Calu3 (cell line): ENCODE results near the gene GPR31. TPM values are rescaled to one million over a fixed set of nuclear protein-coding genes. Genes with fewer than 3 reads are reported as not detected.
A peak's percentile ranks its signal among the peaks of the same experiment; 100 is the strongest.

Source experiments
- BruUV-seq: library from RNA; stranded (reverse); fragments of 400-500 nt; replicated peaks from 2 replicates; lab custom pipeline; 2021; lab: Mats Ljungman, UMichigan
- CTCF ChIA-PET: fragments of 300-600 bp; sonication (Branson Sonifier 250); formaldehyde crosslinking; loops from one replicate; lab custom pipeline; 2022; ENCODE audit warnings: antibody characterized with exemption; lab: Charles Lee
- DNase-seq: peaks from one replicate; pipeline ENCODE4 v3.0.0; 2022
- H3K27ac Mint-ChIP-seq: one replicate; pipeline ENCODE4 v1.8.0; 2022; ENCODE audit warnings: mixed read lengths; ENCODE audit not compliant: unreplicated experiment
- H3K27me3 Mint-ChIP-seq: one replicate; pipeline ENCODE4 v1.8.0; 2022; ENCODE audit warnings: mixed read lengths; ENCODE audit not compliant: unreplicated experiment
- H3K36me3 Mint-ChIP-seq: one replicate; pipeline ENCODE4 v1.8.0; 2022; ENCODE audit warnings: mild to moderate bottlenecking, moderate library complexity, mixed read lengths; ENCODE audit not compliant: insufficient read depth, unreplicated experiment
- H3K4me1 Mint-ChIP-seq: one replicate; pipeline ENCODE4 v1.8.0; 2022; ENCODE audit warnings: mild to moderate bottlenecking, low read depth, mixed read lengths; ENCODE audit not compliant: unreplicated experiment
- H3K4me3 Mint-ChIP-seq: one replicate; pipeline ENCODE4 v1.8.0; 2022; ENCODE audit warnings: mild to moderate bottlenecking, low read depth, moderate library complexity, mixed read lengths; ENCODE audit not compliant: unreplicated experiment
- H3K9me3 Mint-ChIP-seq: one replicate; pipeline ENCODE4 v1.8.0; 2022; ENCODE audit warnings: low read depth, mixed read lengths; ENCODE audit not compliant: unreplicated experiment
- CTCF ChIP-seq: fragments of 200-600 bp; IDR thresholded peaks from one replicate; pipeline ENCODE4 v1.8.0; 2022; ENCODE audit warnings: antibody characterized with exemption; ENCODE audit not compliant: unreplicated experiment
- intact Hi-C: fragments of 100-400 bp; cut with micrococcal nuclease; formaldehyde crosslinking; loops from one replicate; pipeline ENCODE4 v1.10.0; 2022; ENCODE audit not compliant: unreplicated experiment
- total RNA-seq: library from RNA; stranded (reverse); gene quantifications from 2 replicates; pipeline ENCODE4 v1.2.3, GENCODE V29; 2022

Gene GPR31
- total RNA-seq, 1 experiment from 2014 or later = not detected

GRCh38 chr6:167145461-167145860, 12.3 kb downstream of the GPR31 start:
- no peak for TF ChIP-seq CTCF
- no peak for DNase-seq
- Mint-ChIP-seq H3K27me3 (peaks cover 62% of the 10 kb centered on the region), H3K4me1 (peaks cover 4% of the 10 kb centered on the region), H3K9me3 (peaks cover 3% of the 10 kb centered on the region), H3K36me3 (no peaks in the 10 kb centered on the region), H3K4me3 (no peak overlapping the region), H3K27ac (no peak overlapping the region)
- intact Hi-C loops = no loop called here
- CTCF ChIA-PET = no interaction called here
- no TSS peak for BruUV-seq

- peaks cover 55% of the 10 kb centered on the region for H3K27me3 Mint-ChIP-seq
- intact Hi-C loops = loop anchor here (5.0 kb wide), 1 partner anchor 146 kb away; the partner anchor contains the start of gene CEP43
- CTCF ChIA-PET = no interaction called here
- H3K9me3 Mint-ChIP-seq = peaks cover 3% of the 10 kb centered on the region
- no TSS peak for BruUV-seq
- TF ChIP-seq CTCF = no peak
- H3K36me3 Mint-ChIP-seq = no peaks in the 10 kb centered on the region
- H3K4me1 Mint-ChIP-seq = peaks cover 8% of the 10 kb centered on the region
- no peak for DNase-seq
- H3K4me3 Mint-ChIP-seq = no peak overlapping the region
- no peak overlapping the region for H3K27ac Mint-ChIP-seq
Observed at GRCh38 chr6:167143041-167143440, 14.7 kb downstream of the GPR31 start.

GRCh38 chr6:167142433-167142761, 15.4 kb downstream of the GPR31 start:
- TF ChIP-seq CTCF = no peak
- Mint-ChIP-seq H3K9me3 (peaks cover 3% of the 10 kb centered on the region), H3K27me3 (peaks cover 61% of the 10 kb centered on the region), H3K36me3 (no peaks in the 10 kb centered on the region), H3K4me1 (peaks cover 8% of the 10 kb centered on the region), H3K4me3 (no peak overlapping the region), H3K27ac (no peak overlapping the region)
- CTCF ChIA-PET = interaction anchor here (0.7 to 1.5 kb wide), 5 partner anchors 14 to 367 kb away, joined by 3 to 12 read pairs (median 5); partner anchors contain the start of gene CEP43
- intact Hi-C loops = loop anchor here (1.0 to 5.0 kb wide), 2 partner anchors 145 to 356 kb away; partner anchors contain the start of gene CEP43
- DNase-seq = no peak
- no TSS peak for BruUV-seq

GRCh38 chr6:167141667-167142432, 15.9 kb downstream of the GPR31 start:
- H3K27ac Mint-ChIP-seq = no peak overlapping the region

More at GRCh38 chr6:167141667-167142432, 15.9 kb downstream of the GPR31 start:
- TF ChIP-seq CTCF = peak; percentile 51
- H3K4me1 Mint-ChIP-seq = peaks cover 8% of the 10 kb centered on the region
- H3K27me3 Mint-ChIP-seq = peaks cover 61% of the 10 kb centered on the region
- H3K36me3 Mint-ChIP-seq = no peaks in the 10 kb centered on the region
- CTCF ChIA-PET = interaction anchor here (0.5 to 1.6 kb wide), 8 partner anchors 13 to 550 kb away, joined by 3 to 12 read pairs (median 6); partner anchors contain the start of genes CCR6 and CEP43
- DNase-seq = peak; percentile 76
- BruUV-seq = no TSS peak
- no peak overlapping the region for H3K4me3 Mint-ChIP-seq
- peaks cover 3% of the 10 kb centered on the region for H3K9me3 Mint-ChIP-seq
- intact Hi-C loops = loop anchor here (1.0 to 5.0 kb wide), 2 partner anchors 145 to 356 kb away; partner anchors contain the start of gene CEP43
